Measurements from ENCODE around the gene MGAT1.
"Not testable (repeated sequence)": the region's sequence is repeated elsewhere in the genome, so short reads cannot be mapped to it uniquely, and the experiment has no call there.

MGAT1 gene

DNA sequence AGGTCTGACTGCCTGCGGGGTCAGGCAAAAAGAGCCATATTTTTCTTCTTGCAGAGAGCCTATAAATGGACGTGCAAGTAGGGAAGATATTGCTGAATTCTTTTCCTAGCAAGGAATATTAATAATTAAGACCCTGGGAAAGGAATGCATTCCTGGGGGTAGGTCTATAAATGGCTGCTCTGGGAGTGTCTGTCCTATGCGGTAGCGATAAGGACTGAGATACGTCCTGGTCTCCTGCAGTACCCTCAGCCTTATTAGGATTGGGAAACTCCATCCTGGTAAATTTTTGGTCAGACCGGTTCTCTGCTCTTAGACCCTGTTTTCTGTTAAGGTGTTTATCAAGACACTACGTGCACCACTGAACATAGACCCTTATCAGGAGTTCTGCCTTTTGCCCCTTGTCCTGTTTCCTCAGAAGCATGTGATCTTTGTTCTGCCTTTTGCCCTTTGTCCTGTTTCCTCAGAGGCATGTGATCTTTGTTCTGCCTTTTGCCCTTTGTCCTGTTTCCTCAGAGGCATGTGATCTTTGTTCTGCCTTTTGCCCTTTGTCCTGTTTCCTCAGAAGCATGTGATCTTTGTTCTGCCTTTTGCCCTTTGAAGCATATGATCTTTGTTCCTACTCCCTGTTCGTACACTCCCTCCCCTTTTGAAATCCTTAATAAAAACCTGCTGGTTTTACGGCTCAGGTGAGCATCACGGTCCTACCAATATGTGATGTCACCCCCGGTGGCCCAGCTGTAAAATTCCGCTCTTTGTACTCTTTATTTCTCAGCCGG lies 26.3 kb upstream of the MGAT1 start:
- H4K91ac ChIP-seq (ENCODE audit: low read depth, low read length); H3K4me3 ChIP-seq (ENCODE audit: low read depth, low read length); H3K18ac ChIP-seq (ENCODE audit: low read length); H4K12ac ChIP-seq (ENCODE audit: low read depth, low read length); H3K27ac ChIP-seq (ENCODE audit: low read depth, low read length); H4K8ac ChIP-seq (ENCODE audit: low read depth, low read length); H3K27me3 ChIP-seq (ENCODE audit: insufficient read depth, low read length); H3K9ac ChIP-seq (ENCODE audit: low read length); H3K36me3 ChIP-seq (ENCODE audit: control insufficient read depth in 1 of 2, insufficient read depth in 2 of 2, low read length in 2 of 2); H2AFZ ChIP-seq (ENCODE audit: insufficient read depth, low read length, poor library complexity); H3K4me2 ChIP-seq (ENCODE audit: low read length); H2BK5ac ChIP-seq (ENCODE audit: low read depth, low read length, poor library complexity); H3K9me3 ChIP-seq (ENCODE audit: insufficient read depth, low read depth, low read length); H3K14ac ChIP-seq (ENCODE audit: low read length); H2AK5ac ChIP-seq (ENCODE audit: low read length); H3K23ac ChIP-seq (ENCODE audit: low read length); H2BK12ac ChIP-seq (ENCODE audit: low read length); H2BK120ac ChIP-seq (ENCODE audit: insufficient read depth, low read length, poor library complexity); H3K4ac ChIP-seq (ENCODE audit: low read depth, low read length): not testable (repeated sequence)
- Histone ChIP-seq H3K79me1 (ENCODE audit: low read length) (peaks cover 16% of the 10 kb centered on the region), H3K79me2 (ENCODE audit: control insufficient read depth, insufficient read depth, low read length, poor library complexity) (peaks cover 11% of the 10 kb centered on the region), H3K4me1 (ENCODE audit: control insufficient read depth in 1 of 2, insufficient read depth in 2 of 2, low read length in 2 of 2) (peaks cover 11 to 13% of the 10 kb centered on the region in 2 experiments)
- no CpG with 5 or more reads among the region's 13 CpGs for WGBS (ENCODE audit: extremely low coverage, insufficient coverage, insufficient read length)
- DNase-seq, result peak; percentile 90 to 94

- H3K4me2 ChIP-seq (ENCODE audit: low read length); H3K18ac ChIP-seq (ENCODE audit: low read length); H3K23ac ChIP-seq (ENCODE audit: low read length); DNase-seq; H2AFZ ChIP-seq (ENCODE audit: insufficient read depth, low read length, poor library complexity); H3K9ac ChIP-seq (ENCODE audit: low read length); H3K4me3 ChIP-seq (ENCODE audit: low read depth, low read length); H3K36me3 ChIP-seq (ENCODE audit: control insufficient read depth in 1 of 2, insufficient read depth in 2 of 2, low read length in 2 of 2); H4K12ac ChIP-seq (ENCODE audit: low read depth, low read length); H2BK12ac ChIP-seq (ENCODE audit: low read length); H4K8ac ChIP-seq (ENCODE audit: low read depth, low read length); H3K14ac ChIP-seq (ENCODE audit: low read length); H2BK120ac ChIP-seq (ENCODE audit: insufficient read depth, low read length, poor library complexity); H3K27me3 ChIP-seq (ENCODE audit: insufficient read depth, low read length); H3K27ac ChIP-seq (ENCODE audit: low read depth, low read length); H2AK5ac ChIP-seq (ENCODE audit: low read length); H4K91ac ChIP-seq (ENCODE audit: low read depth, low read length); H2BK5ac ChIP-seq (ENCODE audit: low read depth, low read length, poor library complexity); H3K4ac ChIP-seq (ENCODE audit: low read depth, low read length); H3K9me3 ChIP-seq (ENCODE audit: insufficient read depth, low read depth, low read length): not testable (repeated sequence)
- H3K79me1 ChIP-seq (ENCODE audit: low read length), result peaks cover 16% of the 10 kb centered on the region
- peaks cover 8 to 13% of the 10 kb centered on the region in 2 experiments for H3K4me1 ChIP-seq (ENCODE audit: control insufficient read depth in 1 of 2, insufficient read depth in 2 of 2, low read length in 2 of 2)
- peaks cover 11% of the 10 kb centered on the region for H3K79me2 ChIP-seq (ENCODE audit: control insufficient read depth, insufficient read depth, low read length, poor library complexity)
- WGBS (ENCODE audit: extremely low coverage, insufficient coverage, insufficient read length), result no CpG with 5 or more reads among the region's 7 CpGs
Measured at GRCh38 chr5:180827374-180827773, 24.8 kb upstream of the MGAT1 start.

DNA sequence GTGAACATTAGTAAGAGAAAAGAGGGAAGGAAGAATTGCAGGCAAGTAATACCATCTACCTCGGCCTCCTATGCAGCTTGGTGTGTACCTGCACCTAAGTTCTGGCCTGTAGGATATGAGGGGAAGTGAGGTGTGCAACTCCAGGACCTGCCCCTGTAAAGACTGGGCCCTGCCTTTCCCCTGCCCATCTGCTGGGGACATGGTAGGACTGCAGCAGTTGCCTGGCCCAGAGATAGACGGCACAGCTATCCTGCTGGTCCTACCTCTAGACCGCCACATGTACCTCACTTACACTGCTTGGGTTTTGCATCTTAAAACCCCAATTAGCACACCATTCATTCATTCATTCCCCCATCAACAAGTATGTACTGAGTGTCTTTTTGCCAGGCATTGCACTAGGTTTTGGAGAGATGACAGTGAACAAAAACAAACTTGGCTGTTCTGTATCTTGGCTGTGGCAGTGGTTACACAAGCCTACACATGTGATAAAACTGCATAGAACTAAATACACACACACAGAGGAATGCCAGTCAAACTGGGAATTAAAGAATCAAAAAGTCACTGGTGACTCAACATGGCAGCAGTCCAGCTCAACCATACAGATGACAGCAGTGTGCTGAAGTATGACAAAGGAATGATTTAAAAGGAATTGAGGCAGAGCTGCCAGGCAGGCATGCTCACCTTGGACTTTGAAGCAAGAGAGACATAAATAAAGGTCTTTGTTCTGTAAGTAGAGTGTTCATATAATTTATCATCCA lies 23.3 kb upstream of the MGAT1 start:
- Histone ChIP-seq H4K12ac (ENCODE audit: low read depth, low read length) (no peak overlapping the region), H3K23ac (ENCODE audit: low read length) (no peak overlapping the region), H4K91ac (ENCODE audit: low read depth, low read length) (no peak overlapping the region), H3K4me1 (ENCODE audit: control insufficient read depth in 1 of 2, insufficient read depth in 2 of 2, low read length in 2 of 2) (peaks cover 3 to 6% of the 10 kb centered on the region in 2 experiments), H3K79me2 (ENCODE audit: control insufficient read depth, insufficient read depth, low read length, poor library complexity) (peaks cover 4% of the 10 kb centered on the region), H3K14ac (ENCODE audit: low read length) (no peak overlapping the region), H2BK120ac (ENCODE audit: insufficient read depth, low read length, poor library complexity) (no peak overlapping the region), H3K18ac (ENCODE audit: low read length) (no peak overlapping the region), H3K27me3 (ENCODE audit: insufficient read depth, low read length) (no peaks in the 10 kb centered on the region), H2BK5ac (ENCODE audit: low read depth, low read length, poor library complexity) (no peak overlapping the region), H2AFZ (ENCODE audit: insufficient read depth, low read length, poor library complexity) (no peak overlapping the region), H3K27ac (ENCODE audit: low read depth, low read length) (no peak overlapping the region), H3K4me3 (ENCODE audit: low read depth, low read length) (no peak overlapping the region), H4K8ac (ENCODE audit: low read depth, low read length) (no peak overlapping the region), H3K4ac (ENCODE audit: low read depth, low read length) (no peak overlapping the region), H3K79me1 (ENCODE audit: low read length) (peaks cover 7% of the 10 kb centered on the region), H3K9ac (ENCODE audit: low read length) (no peak overlapping the region), H2AK5ac (ENCODE audit: low read length) (no peak overlapping the region), H3K36me3 (ENCODE audit: control insufficient read depth in 1 of 2, insufficient read depth in 2 of 2, low read length in 2 of 2) (peaks cover 4 to 7% of the 10 kb centered on the region in 2 experiments), H3K4me2 (ENCODE audit: low read length) (no peak overlapping the region), H2BK12ac (ENCODE audit: low read length) (no peak overlapping the region), H3K9me3 (ENCODE audit: insufficient read depth, low read depth, low read length) (peaks cover 6% of the 10 kb centered on the region)
- peak; percentile 30 to 41 for DNase-seq
- WGBS (ENCODE audit: extremely low coverage, insufficient coverage, insufficient read length), result no CpG with 5 or more reads among the region's 3 CpGs

- no peak overlapping the region for H3K23ac ChIP-seq (ENCODE audit: low read length)
- no peak overlapping the region for H2AK5ac ChIP-seq (ENCODE audit: low read length)
- no peak overlapping the region for H3K9ac ChIP-seq (ENCODE audit: low read length)
- H3K14ac ChIP-seq (ENCODE audit: low read length), result no peak overlapping the region
- H2BK120ac ChIP-seq (ENCODE audit: insufficient read depth, low read length, poor library complexity), result no peak overlapping the region
- peaks cover 2 to 3% of the 10 kb centered on the region in 2 experiments for H3K36me3 ChIP-seq (ENCODE audit: control insufficient read depth in 1 of 2, insufficient read depth in 2 of 2, low read length in 2 of 2)
- no peak overlapping the region for H3K4me2 ChIP-seq (ENCODE audit: low read length)
- no CpG with 5 or more reads among the region's 10 CpGs for WGBS (ENCODE audit: extremely low coverage, insufficient coverage, insufficient read length)
- H4K91ac ChIP-seq (ENCODE audit: low read depth, low read length), result no peak overlapping the region
- H3K27ac ChIP-seq (ENCODE audit: low read depth, low read length), result no peak overlapping the region
- H3K4me1 ChIP-seq (ENCODE audit: control insufficient read depth in 1 of 2, insufficient read depth in 2 of 2, low read length in 2 of 2), result no peaks in the 10 kb centered on the region
- no peak overlapping the region for H3K18ac ChIP-seq (ENCODE audit: low read length)
- H3K4ac ChIP-seq (ENCODE audit: low read depth, low read length), result no peak overlapping the region
- H2AFZ ChIP-seq (ENCODE audit: insufficient read depth, low read length, poor library complexity), result no peak overlapping the region
- H3K27me3 ChIP-seq (ENCODE audit: insufficient read depth, low read length), result no peaks in the 10 kb centered on the region
- no peak overlapping the region for H3K4me3 ChIP-seq (ENCODE audit: low read depth, low read length)
- H2BK12ac ChIP-seq (ENCODE audit: low read length), result no peak overlapping the region
- no peak overlapping the region for H2BK5ac ChIP-seq (ENCODE audit: low read depth, low read length, poor library complexity)
- no peak overlapping the region for H4K12ac ChIP-seq (ENCODE audit: low read depth, low read length)
- H4K8ac ChIP-seq (ENCODE audit: low read depth, low read length), result no peak overlapping the region
- no peaks in the 10 kb centered on the region for H3K9me3 ChIP-seq (ENCODE audit: insufficient read depth, low read depth, low read length)
- H3K79me1 ChIP-seq (ENCODE audit: low read length), result no peaks in the 10 kb centered on the region
- DNase-seq, result no peak
- no peaks in the 10 kb centered on the region for H3K79me2 ChIP-seq (ENCODE audit: control insufficient read depth, insufficient read depth, low read length, poor library complexity)
Measured at GRCh38 chr5:180824630-180825476, 22.2 kb upstream of the MGAT1 start.

All from trophoblast cell (in vitro differentiated cells and primary cell).